ENCODE data around the gene MYNN. TPM values are rescaled to one million over a fixed set of nuclear protein-coding genes. Genes with fewer than 3 reads are reported as not detected.

Gene MYNN
- total RNA-seq, 2 experiments from 2014 or later, result 17.3 to 18.7 TPM

DNA sequence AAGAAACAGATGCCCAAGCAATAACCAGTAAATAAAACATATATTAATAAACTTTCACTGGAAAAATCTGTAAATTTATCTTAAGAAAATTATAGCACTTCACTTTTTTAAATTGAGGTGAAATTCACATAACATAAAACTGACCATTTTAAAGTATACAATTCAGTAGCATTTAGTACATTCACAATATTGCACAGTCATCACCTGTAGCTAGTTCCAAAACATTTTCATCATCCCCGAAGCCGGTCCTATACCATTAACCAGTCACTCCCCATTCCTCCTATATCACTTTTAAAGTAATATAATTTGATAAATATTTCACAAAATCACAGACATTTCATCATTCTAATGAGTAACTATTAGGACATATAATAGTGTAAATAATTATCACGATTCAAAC lies 31.5 kb downstream of the MYNN start:
- peaks cover 7% of the 10 kb centered on the region for H3K4me1 Mint-ChIP-seq
- no peaks in the 10 kb centered on the region for H3K27me3 Mint-ChIP-seq
- DNase-seq, result no peak
- H3K36me3 Mint-ChIP-seq, result peaks cover 6% of the 10 kb centered on the region
- no peak overlapping the region for H3K27ac Mint-ChIP-seq
- no peaks in the 10 kb centered on the region for H3K9me3 Mint-ChIP-seq
- H3K4me3 Mint-ChIP-seq, result no peak overlapping the region

GRCh38 chr3:169809230-169809795 lies 36.1 kb downstream of the MYNN start:
- DNase-seq, result no peak
- peaks cover 4% of the 10 kb centered on the region for H3K36me3 Mint-ChIP-seq
- H3K9me3 Mint-ChIP-seq, result peaks cover 1% of the 10 kb centered on the region
- no peaks in the 10 kb centered on the region for H3K27me3 Mint-ChIP-seq
- no peak overlapping the region for H3K4me3 Mint-ChIP-seq
- peaks cover 17% of the 10 kb centered on the region for H3K4me1 Mint-ChIP-seq
- H3K27ac Mint-ChIP-seq, result no peak overlapping the region

DNA sequence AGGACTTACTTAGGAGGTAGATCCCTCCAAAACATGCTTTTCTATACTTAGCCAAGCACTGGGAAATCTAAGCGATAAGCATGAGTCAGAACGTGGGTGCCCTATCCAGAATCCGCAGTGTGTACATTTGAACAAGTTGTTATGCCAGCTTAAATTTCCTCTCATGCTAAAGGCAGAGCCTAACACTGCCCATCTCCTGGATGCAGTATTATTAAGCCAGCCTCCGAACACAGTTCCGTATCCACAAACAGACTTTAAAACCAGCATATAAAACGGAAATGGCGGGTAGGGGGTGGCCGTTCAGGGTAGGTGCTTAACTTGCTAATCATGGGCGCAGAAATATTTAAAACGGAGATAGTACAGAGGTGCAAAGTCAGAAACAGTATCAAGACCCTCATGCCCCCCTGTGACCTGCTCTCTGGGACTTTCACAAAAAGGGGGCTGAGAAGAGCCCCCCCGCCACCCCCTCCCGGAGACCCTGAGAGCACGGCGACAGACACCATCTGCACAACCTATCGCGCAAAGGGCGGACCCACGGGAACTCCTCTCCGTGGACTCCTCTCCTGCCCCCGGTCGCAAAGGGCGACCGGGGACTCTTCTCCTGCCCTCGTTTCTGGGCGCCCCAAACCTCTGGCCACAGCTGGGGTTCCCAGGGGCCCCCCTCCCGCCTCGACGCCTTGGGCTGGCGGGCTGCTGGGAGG lies 38.6 kb downstream of the MYNN start:
- no peaks in the 10 kb centered on the region for H3K27me3 Mint-ChIP-seq
- peaks cover 18% of the 10 kb centered on the region for H3K9me3 Mint-ChIP-seq
- peak; percentile 2 for DNase-seq
- H3K36me3 Mint-ChIP-seq, result peaks cover 8% of the 10 kb centered on the region
- H3K4me3 Mint-ChIP-seq, result peak overlapping the region; percentile 84
- peak overlapping the region; percentile 61 for H3K27ac Mint-ChIP-seq
- H3K4me1 Mint-ChIP-seq, result peaks cover 17% of the 10 kb centered on the region

- peak within 1 kb of the TSS; percentile 84 for H3K27ac Mint-ChIP-seq
These were observed 39.4 kb downstream of the MYNN start, which contains the start of the genes LRRC34 and LRRIQ4 for GRCh38 chr3:169812332-169813235. LRRC34 (minus strand) TSS chr3:169812904; CDS start chr3:169812548, 356 bp downstream. LRRIQ4 (plus strand) TSS chr3:169812870; CDS start chr3:169821922, 9,052 bp downstream.

DNA sequence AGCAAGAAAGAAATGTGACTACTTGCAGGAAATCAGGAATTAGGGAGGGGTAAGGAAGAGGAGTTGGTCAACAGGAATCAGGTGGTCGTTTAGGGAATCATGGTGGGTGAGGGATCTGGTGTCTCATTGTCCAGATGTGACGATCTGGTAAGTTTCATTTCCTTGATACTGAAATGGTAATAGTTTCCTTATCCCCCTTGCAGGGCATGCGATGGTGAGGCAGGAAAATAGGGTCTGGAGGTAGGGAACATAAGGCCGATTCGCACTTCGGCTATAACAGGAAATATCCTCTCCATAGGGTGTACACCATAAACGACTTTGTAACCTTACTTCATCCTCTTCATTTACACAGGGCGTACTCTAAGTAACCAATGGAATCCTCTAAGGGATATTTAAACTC lies 40.1 kb downstream of the MYNN start:
- Mint-ChIP-seq H3K27ac (peak overlapping the region; percentile 84), H3K36me3 (peaks cover 5% of the 10 kb centered on the region), H3K4me3 (peak overlapping the region; percentile 84), H3K27me3 (no peaks in the 10 kb centered on the region), H3K9me3 (peaks cover 18% of the 10 kb centered on the region), H3K4me1 (peaks cover 17% of the 10 kb centered on the region)
- no peak for DNase-seq

More at GRCh38 chr3:169812332-169813235, 39.4 kb downstream of the MYNN start, which contains the start of the genes LRRC34 and LRRIQ4:
- peaks cover 18% of the 10 kb centered on the region for H3K9me3 Mint-ChIP-seq
- peak; percentile 74 for DNase-seq
- peaks cover 8% of the 10 kb centered on the region for H3K36me3 Mint-ChIP-seq
- H3K4me3 Mint-ChIP-seq, result peak within 1 kb of the TSS; percentile 84
- peaks cover 17% of the 10 kb centered on the region for H3K4me1 Mint-ChIP-seq
- H3K27me3 Mint-ChIP-seq, result no peaks in the 10 kb centered on the region

GRCh38 chr3:169813757-169814517 lies 40.7 kb downstream of the MYNN start:
- Mint-ChIP-seq H3K4me3 (peak overlapping the region; percentile 84), H3K9me3 (peaks cover 18% of the 10 kb centered on the region), H3K36me3 (peaks cover 4% of the 10 kb centered on the region), H3K4me1 (peaks cover 17% of the 10 kb centered on the region), H3K27ac (peak overlapping the region; percentile 84), H3K27me3 (no peaks in the 10 kb centered on the region)
- DNase-seq, result peak; percentile 82

- H3K27ac Mint-ChIP-seq, result no peak overlapping the region
- H3K4me3 Mint-ChIP-seq, result no peak overlapping the region
- H3K4me1 Mint-ChIP-seq, result peaks cover 12% of the 10 kb centered on the region
- H3K9me3 Mint-ChIP-seq, result peaks cover 18% of the 10 kb centered on the region
- H3K27me3 Mint-ChIP-seq, result no peaks in the 10 kb centered on the region
- no peak for DNase-seq
- peaks cover 4% of the 10 kb centered on the region for H3K36me3 Mint-ChIP-seq
These were observed 42.5 kb downstream of the MYNN start for GRCh38 chr3:169815590-169816150.

DNA sequence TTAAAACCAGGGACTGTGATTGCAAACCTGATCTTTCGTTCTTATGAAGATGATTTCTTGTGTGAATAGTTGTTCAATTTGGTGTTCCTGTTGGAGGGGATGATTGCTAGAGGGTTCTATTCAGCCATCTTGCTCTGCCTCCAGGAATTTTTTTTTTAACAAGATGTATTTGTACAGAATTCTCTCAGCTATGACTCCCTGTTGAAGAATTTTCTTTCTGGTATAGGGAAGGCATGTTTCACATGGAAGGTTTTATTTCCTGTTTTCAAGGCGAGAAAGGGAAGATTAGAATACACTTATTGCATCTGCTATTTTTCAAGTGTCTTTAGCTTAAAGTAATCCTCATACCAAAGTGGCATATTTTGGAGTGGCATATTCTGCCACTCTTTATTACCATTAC lies 45.1 kb downstream of the MYNN start:
- Mint-ChIP-seq H3K4me3 (no peak overlapping the region), H3K27ac (no peak overlapping the region), H3K4me1 (peaks cover 7% of the 10 kb centered on the region), H3K27me3 (no peaks in the 10 kb centered on the region), H3K9me3 (peaks cover 18% of the 10 kb centered on the region), H3K36me3 (peaks cover 4% of the 10 kb centered on the region)
- no peak for DNase-seq

- H3K4me3 Mint-ChIP-seq, result no peak overlapping the region
- H3K27ac Mint-ChIP-seq, result no peak overlapping the region
- H3K9me3 Mint-ChIP-seq, result no peaks in the 10 kb centered on the region
- H3K4me1 Mint-ChIP-seq, result no peaks in the 10 kb centered on the region
- no peaks in the 10 kb centered on the region for H3K36me3 Mint-ChIP-seq
- no peak for DNase-seq
- H3K27me3 Mint-ChIP-seq, result peaks cover 3% of the 10 kb centered on the region
These were observed 48.9 kb downstream of the MYNN start for GRCh38 chr3:169822091-169822490.

- Mint-ChIP-seq H3K36me3 (no peaks in the 10 kb centered on the region), H3K4me3 (no peak overlapping the region), H3K27me3 (peaks cover 3% of the 10 kb centered on the region)
These were observed 49.3 kb downstream of the MYNN start for GRCh38 chr3:169822540-169822939.

DNA sequence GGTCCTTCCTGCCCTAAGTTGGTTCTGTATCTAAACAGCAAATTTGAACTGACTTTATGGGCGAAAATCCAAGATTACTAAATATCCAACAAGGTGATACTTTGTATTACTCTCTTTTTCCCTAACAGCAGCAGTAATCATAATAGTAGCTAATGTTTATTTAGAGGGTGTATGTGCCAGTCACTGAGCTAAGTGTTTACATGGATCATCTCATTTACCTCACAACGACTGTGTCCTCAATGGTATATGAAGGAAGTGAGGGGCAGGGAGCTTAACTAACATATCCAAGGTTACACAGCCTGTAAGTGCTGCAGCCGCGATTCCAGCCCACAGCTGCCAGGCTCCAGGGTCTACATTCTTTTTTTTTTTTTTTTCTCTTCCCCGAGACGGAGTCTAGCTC lies 49.8 kb downstream of the MYNN start:
- no peak for DNase-seq
- H3K27me3 Mint-ChIP-seq, result peaks cover 3% of the 10 kb centered on the region
- no peaks in the 10 kb centered on the region for H3K36me3 Mint-ChIP-seq
- H3K4me3 Mint-ChIP-seq, result no peak overlapping the region
- H3K27ac Mint-ChIP-seq, result no peak overlapping the region
- no peaks in the 10 kb centered on the region for H3K9me3 Mint-ChIP-seq
- no peaks in the 10 kb centered on the region for H3K4me1 Mint-ChIP-seq

More at GRCh38 chr3:169822540-169822939, 49.3 kb downstream of the MYNN start:
- Mint-ChIP-seq H3K4me1 (no peaks in the 10 kb centered on the region), H3K9me3 (no peaks in the 10 kb centered on the region), H3K27ac (no peak overlapping the region)
- DNase-seq, result no peak

DNA sequence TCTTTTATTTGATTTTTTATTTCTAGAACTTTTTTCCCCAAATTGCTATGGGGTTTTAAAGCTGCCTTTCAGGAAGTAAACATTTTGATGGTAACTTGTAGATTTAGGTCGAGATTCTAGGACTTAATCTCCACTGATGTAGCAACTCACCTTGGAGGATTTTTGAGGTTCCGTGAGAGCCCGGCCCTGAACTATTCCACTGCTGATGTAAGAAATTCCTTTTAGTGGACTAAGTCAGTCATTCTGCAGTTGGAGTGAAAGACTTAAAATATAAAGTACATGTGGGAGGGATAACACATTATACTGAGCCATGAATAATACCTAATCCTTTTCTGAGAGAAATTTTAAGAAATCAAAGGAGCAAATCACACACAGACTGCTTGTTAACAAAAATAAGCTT lies 52.1 kb downstream of the MYNN start:
- no peak overlapping the region for H3K27ac Mint-ChIP-seq
- no peak for DNase-seq

GRCh38 chr3:169827712-169828111 lies 54.5 kb downstream of the MYNN start:
- Mint-ChIP-seq H3K27ac (no peak overlapping the region), H3K4me1 (peaks cover 9% of the 10 kb centered on the region), H3K9me3 (no peaks in the 10 kb centered on the region), H3K4me3 (no peak overlapping the region), H3K27me3 (peaks cover 3% of the 10 kb centered on the region), H3K36me3 (no peaks in the 10 kb centered on the region)
- DNase-seq, result no peak

More for the DNA sequence above, 52.1 kb downstream of the MYNN start:
- Mint-ChIP-seq H3K36me3 (no peaks in the 10 kb centered on the region), H3K4me1 (peaks cover 9% of the 10 kb centered on the region), H3K27me3 (peaks cover 3% of the 10 kb centered on the region), H3K4me3 (no peak overlapping the region), H3K9me3 (no peaks in the 10 kb centered on the region)

DNA sequence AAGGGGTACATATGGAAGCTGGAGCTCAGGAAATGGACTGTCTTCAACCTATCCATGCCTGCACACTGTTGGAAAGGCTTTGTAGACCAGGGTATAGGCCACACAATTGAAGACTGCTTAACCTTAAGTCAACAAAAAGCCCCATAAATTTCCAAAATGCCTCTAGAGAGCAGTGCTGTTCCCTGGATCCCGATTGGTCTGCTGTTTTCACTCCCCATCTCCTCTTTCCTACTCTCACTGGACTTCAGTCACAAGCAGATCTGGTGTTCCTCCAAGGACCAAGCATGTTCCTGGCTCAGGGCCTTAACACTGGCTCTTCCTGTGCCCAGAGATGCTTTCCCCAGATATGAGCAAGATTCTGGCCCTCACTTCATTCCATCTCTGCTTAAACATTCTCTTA lies 62.3 kb downstream of the MYNN start:
- H3K27ac Mint-ChIP-seq, result no peak overlapping the region
- H3K4me1 Mint-ChIP-seq, result no peaks in the 10 kb centered on the region
- no peaks in the 10 kb centered on the region for H3K36me3 Mint-ChIP-seq
- no peaks in the 10 kb centered on the region for H3K9me3 Mint-ChIP-seq
- no peak overlapping the region for H3K4me3 Mint-ChIP-seq
- DNase-seq, result no peak
- peaks cover 3% of the 10 kb centered on the region for H3K27me3 Mint-ChIP-seq
